ENCODE measurements around the gene VPS33A.

GRCh38 chr12:122204167-122205052 is 61.9 kb downstream of the VPS33A start:
- TF ChIP-seq CTCF (IDR thresholded peaks at IDR 0.05; ENCODE audit: insufficient read depth, low read length) (no peak), REST (IDR thresholded peaks at IDR 0.05; ENCODE audit: insufficient replicate concordance, low read depth) (no peak), POLR2AphosphoS5 (IDR thresholded peaks at IDR 0.05; ENCODE audit: low read depth) (no peak)
